ENCODE data around the gene BHLHA9.

Gene BHLHA9

GRCh38 chr17:1256699-1257098, 13.5 kb upstream of the BHLHA9 start:
- TF ChIP-seq ZFX (IDR thresholded peaks at IDR 0.05) (no peak), CTCF (conservative IDR thresholded peaks at IDR 0.05) (no peak)
- H3K27ac ChIP-seq, result no peak overlapping the region

GRCh38 chr17:1260086-1260769, 10.0 kb upstream of the BHLHA9 start:
- H3K27ac ChIP-seq, result peak overlapping the region; percentile 7; the same call in 1 of the 2 replicates
- TF ChIP-seq CTCF (conservative IDR thresholded peaks at IDR 0.05), result no peak
- no peak for TF ChIP-seq ZFX (IDR thresholded peaks at IDR 0.05)

- no peak overlapping the region for H3K27ac ChIP-seq
- TF ChIP-seq CTCF (conservative IDR thresholded peaks at IDR 0.05) (no peak), ZFX (IDR thresholded peaks at IDR 0.05) (no peak)
Observed at GRCh38 chr17:1260770-1261161, 9.5 kb upstream of the BHLHA9 start.

GRCh38 chr17:1264196-1264595, 6.0 kb upstream of the BHLHA9 start:
- H3K27ac ChIP-seq, result no peak overlapping the region
- TF ChIP-seq ZFX (IDR thresholded peaks at IDR 0.05) (no peak), CTCF (conservative IDR thresholded peaks at IDR 0.05) (no peak)

- no peak for TF ChIP-seq CTCF (conservative IDR thresholded peaks at IDR 0.05)
- TF ChIP-seq ZFX (IDR thresholded peaks at IDR 0.05), result no peak
Observed at GRCh38 chr17:1267471-1267943, 2.7 kb upstream of the BHLHA9 start.

GRCh38 chr17:1271030-1271423, 783 bp downstream of the BHLHA9 start:
- H3K27ac ChIP-seq, result no peak overlapping the region
- no peak for TF ChIP-seq CTCF (conservative IDR thresholded peaks at IDR 0.05)
- no peak for TF ChIP-seq ZFX (IDR thresholded peaks at IDR 0.05)

More at GRCh38 chr17:1267471-1267943, 2.7 kb upstream of the BHLHA9 start:
- H3K27ac ChIP-seq, result peak overlapping the region; percentile 77

- no peak overlapping the region for H3K27ac ChIP-seq
- no peak for TF ChIP-seq ZFX (IDR thresholded peaks at IDR 0.05)
- no peak for TF ChIP-seq CTCF (conservative IDR thresholded peaks at IDR 0.05)
Observed at GRCh38 chr17:1271441-1271840, 1.2 kb downstream of the BHLHA9 start.

Data from C4-2B (cell line).